Stimulated activated CD4-positive, alpha-beta T cell treated with anti-CD3 and anti-CD28 coated beads, Interleukin-2, amount 100 ng/mL, for 4 hours (primary cell): ENCODE results near the gene CLIC1.

Experiments used
- DNase-seq: peaks from one replicate; pipeline ENCODE4 v3.0.0-alpha.2; 2020; ENCODE audit warnings: low read depth

CLIC1 gene

DNA sequence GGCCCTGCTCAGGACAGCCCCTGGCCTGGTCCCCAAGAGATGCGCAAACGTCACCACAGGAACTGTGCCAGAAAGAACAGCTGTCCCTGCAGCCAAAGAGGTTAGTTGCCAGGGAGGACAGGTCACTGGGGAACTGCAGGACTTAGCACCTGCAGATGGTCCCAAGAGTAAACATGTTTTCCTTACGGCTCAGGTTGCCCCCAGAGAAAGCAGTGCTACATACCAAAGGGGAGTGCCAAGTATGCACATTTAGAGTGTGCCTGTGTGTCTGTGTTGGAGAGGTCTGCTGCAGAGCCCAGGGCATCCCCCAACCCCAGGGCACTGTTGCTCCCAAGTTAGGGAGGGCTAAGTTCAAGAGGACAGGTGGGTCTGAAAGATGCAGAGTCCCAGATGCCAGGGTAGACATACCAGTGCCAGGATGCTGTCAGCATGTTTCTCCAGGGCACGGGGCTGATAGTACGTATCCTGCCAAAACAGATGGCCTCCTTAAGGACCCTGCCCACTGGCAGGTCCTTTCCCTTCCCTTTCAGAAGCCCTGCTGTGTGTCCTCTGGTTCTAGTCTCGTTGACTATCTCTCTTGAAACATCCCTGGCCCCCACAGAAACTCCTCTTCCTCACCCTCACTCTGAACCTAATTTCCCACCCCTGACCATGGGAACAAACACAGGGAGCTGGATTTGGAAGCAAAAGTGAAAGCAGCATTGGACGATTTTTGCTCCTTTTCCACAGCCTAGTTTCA, 34.5 kb downstream of the CLIC1 start:
- DNase-seq = no peak

GRCh38 chr6:31700740-31701401, 35.5 kb downstream of the CLIC1 start:
- DNase-seq = no peak

DNA sequence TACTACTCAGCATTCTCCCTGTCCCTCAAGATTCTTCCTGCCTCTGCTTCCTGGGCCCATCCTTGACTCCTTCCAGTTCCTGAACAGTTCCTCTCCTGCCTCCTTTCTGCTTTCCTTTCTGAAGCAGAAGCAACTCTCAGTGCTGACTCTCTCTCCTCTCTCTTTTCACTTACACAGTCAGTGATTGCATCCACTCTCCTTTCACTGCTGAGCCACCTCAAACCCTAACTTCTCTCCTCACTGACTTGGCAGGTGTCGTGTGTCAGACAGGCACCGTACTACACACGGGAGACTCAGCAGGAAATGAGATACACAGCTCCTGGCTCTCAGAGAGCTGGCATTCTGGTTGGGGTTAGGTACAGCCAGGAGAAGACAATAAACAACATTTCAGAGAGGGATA, 38.8 kb downstream of the CLIC1 start:
- no peak for DNase-seq

DNA sequence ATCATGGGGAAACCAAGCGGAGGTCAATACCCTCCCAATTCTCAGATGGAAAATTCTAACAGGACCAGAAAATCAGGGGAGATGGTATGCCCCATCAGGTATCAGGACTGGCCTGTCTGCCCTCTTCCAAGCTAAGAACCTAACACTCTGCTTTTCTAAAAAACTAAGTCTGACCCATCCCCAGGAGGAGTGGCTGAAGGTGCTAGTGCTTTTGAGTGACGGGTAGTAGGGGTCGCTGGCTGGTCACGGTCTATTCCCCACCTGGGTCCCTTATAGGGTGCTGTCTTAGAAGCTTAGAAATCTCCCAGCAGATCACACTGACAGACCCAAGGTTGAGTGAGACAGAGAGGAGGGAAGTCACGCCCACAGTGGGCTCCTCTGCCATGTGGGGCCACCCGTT, 42.8 kb downstream of the CLIC1 start:
- DNase-seq = no peak

DNA sequence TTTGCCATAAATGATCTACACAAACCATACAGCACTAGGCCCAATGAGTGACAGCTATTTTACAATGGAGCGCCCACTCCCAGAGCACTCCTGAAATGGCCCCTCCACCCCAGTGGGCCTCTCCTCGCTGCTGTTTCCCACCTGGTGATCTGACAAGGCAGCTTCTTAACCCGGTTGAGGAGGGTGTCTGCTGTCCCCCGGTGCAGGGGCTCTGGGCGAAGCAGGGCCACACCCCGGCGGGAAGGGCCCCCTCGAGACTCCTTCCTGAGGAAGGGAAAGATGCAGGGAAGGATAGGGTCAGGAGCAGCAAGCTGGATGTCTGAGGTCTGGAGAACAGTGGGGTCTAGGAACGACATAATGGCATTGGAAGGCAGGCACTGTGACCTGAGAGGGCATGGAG, 43.4 kb downstream of the CLIC1 start:
- DNase-seq = no peak

- no peak for DNase-seq
These were observed 44.0 kb downstream of the CLIC1 start for GRCh38 chr6:31692353-31692752.

GRCh38 chr6:31691564-31692108, 44.7 kb downstream of the CLIC1 start:
- no peak for DNase-seq

GRCh38 chr6:31691078-31691463, 45.3 kb downstream of the CLIC1 start:
- DNase-seq = no peak

DNA sequence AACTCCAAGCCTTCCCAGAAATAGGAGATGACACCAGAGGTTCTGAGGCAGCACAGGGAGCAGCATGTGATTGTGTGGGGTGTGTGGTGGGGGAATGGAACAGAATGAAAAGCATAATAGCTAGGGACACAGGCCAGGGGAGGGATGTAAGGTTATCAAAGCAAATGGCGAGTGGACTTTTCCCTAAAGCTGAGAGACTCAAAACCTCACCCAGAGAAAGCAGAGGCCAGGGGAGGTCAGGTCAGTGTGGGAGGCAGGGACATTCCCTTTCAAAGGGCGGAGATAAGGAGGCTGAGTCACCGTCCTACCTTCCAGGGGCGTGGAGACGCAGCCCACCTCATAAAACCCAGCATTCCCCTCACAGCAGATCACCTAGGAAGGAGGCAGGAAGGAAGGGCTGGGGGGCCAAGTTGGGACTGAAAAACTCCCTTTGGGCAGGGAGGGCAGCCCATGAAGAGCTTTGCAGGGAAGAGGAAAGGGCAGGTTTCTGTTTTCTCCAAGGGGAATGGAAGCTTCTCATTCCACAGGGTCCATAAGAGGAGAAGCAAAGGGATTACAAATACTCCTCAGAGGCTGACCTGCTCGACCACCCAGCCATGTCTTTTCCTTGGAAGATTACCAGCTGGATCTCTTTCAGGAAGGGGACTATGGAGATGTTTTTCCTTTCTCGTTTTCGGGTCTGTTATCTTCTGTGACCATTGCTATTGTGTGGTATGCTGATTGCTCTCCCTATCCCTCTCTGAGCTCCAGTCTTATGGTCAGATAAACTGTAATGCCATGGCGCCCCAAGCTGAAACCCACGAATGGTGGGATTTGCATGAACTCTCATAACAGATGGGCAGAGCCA, 45.9 kb downstream of the CLIC1 start:
- no peak for DNase-seq

DNA sequence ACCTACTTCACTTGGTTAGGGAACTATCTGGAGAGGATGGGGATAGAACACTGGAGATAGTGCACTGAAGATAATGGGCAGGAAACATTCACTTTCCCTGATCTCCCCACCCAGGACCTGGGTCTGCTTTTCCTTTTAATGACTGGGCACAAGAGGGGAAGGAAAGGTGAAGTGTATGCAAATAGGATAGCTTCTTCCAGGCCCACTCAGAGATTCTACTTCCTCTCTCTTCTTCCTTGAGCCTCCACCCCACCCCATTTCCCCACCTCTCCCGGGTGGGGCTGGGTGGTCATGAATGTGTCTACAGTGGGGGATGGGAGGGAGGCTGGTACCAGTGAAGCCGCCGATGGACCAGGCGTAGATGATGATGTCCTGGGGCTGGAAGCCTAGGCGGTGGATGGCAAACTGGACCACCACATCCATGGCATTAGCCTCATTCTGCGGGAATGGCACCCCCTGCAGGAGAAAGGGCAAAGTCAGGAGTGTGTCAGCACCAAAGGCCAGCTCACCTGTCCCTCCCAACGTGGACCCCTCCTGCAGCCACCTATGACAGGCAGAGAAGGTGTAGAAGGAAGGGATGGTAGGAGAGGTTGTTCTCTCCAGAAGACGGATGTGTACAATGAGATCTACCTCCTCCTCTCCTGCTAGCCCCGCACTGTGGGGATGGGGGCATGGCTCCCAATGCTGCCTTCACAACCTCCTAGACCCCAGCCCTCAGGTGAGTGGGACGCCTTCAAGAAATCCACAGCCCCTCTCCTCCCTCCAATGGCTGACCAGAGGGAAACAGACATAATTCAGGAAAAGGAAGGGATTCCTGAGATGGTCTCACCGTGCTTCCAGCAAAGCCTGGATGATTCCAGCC, 46.9 kb downstream of the CLIC1 start:
- no peak for DNase-seq

DNA sequence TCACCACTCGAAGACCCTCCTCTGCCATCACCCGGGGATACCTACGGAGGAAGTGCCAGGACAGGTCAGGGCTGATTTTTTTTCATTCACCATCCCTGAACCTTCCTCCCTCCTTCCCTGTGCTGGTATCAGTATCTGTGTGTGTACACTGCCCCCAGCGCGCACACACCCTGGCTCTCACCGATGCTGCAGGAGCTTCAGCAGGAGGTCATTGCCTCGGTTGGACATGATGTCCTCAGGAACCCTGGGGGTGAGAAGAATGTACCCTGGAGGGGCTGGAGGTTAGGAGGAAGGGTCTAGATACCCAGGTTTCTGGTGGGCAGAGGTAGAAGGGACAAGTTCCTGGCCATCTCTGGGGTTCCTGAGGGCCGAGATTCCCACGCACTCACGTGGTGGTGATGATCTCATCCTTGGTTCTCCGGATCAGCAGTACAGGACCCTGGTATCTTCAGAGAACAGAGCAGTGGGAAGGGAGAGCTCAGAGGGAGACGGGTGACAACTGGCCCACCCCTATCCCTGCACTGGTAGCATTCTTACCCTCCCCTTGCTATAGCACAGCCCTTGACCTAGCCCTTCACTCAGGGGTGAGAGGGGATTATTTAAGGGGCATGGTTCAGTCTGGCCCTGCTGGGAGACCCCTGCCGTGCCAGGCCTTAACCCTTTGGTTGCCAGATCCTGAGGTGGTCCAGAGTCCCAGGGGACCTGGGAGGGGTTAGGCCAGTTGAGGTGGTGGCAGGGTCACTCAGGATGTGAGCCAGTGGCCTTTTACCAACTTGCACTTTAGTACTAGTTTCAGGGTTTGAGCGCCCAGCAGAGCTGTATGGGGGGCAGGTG, 48.3 kb downstream of the CLIC1 start:
- DNase-seq = no peak

GRCh38 chr6:31687321-31687720, 49.0 kb downstream of the CLIC1 start:
- DNase-seq = no peak

- DNase-seq = no peak
These were observed 49.8 kb downstream of the CLIC1 start for GRCh38 chr6:31686483-31686882.

DNA sequence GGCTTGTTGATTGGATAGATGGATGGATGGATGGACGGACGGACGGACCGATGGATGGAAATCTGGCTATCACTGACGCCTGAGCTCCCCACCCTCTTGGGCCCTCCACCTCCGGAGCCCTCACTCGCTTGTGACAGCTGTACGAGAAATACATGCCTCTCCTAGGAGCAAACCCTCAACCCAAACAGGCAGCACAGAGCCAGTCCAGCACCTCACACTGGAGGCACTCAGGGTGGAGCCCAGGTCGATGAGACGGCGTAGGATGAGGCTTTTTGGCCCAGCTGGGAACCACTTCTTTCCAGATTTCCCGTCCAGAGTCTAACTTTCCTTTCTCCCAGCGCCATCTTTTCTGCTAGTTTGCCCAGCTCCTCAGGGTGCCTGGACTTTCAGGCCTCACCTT, 52.7 kb downstream of the CLIC1 start:
- no peak for DNase-seq

DNA sequence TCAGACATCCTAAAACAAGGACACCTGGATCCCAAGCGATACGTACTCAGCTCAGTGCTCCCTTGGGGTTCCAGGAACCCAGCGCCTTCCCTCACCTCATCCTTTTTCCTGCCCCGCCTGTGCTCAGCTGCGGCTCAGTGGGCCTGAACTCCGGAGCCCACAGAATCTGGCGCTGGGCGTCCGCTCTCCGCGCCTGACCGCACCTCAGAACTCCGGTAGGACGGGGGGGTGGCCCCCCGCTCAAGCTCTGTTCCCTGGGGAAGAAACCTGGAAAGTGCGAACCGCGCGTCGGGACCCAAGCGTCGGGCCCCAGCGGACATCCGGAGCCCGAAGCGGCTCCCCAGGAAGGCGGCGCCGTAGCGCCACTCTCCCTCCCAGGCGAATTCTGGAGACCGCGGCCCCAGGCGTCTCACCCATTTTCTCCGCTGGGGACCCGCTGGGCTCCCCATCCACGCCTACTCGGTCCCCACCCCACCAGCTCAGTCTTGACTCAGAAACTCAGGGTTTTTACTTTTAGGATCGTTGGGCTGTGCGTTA, 55.1 kb downstream of the CLIC1 start:
- DNase-seq = no peak
